GM21717 (cell line): ENCODE data around the gene ADAM10.
"Not testable (repeated sequence)": the region's sequence is repeated elsewhere in the genome, so short reads cannot be mapped to it uniquely, and the experiment has no call there.

ENCODE experiments used
- ATAC-seq: cut with Tn5 transposase; IDR thresholded peaks from one replicate; pipeline ENCODE4 v1.9.1; 2021; ENCODE audit warnings: mild to moderate bottlenecking, moderate library complexity; ENCODE audit not compliant: unreplicated experiment

ADAM10 gene

GRCh38 chr15:58749532-58750337, at the start of gene ADAM10:
TSS of gene ADAM10 (minus strand) at chr15:58749707. CDS start at chr15:58749534, 173 bp downstream.
- ATAC-seq: peak; percentile 83

DNA sequence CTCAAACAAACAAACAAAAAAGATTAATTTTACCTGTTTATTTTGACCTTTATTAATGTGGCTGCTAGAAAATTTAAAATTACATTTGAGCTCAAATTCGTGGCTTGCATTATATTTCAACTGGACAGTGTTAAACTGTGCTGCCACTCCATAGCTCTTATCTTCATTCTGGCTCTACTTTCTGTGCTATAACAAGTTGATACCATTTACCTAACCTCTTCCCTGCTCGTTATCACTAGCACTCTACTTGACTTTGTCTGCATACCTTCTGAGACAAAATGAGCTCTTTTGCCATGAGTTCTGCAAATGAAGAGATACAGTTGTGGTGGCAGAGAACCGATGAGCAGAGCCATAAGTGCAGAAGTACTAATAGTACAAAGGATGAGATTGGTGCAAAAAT, 48.0 kb upstream of the ADAM10 start:
- no peak for ATAC-seq

- no peak for ATAC-seq
These were observed 46.3 kb upstream of the ADAM10 start for GRCh38 chr15:58795825-58796224.

- ATAC-seq: no peak
These were observed 44.4 kb upstream of the ADAM10 start for GRCh38 chr15:58793862-58794261.

GRCh38 chr15:58788056-58788710, 38.7 kb upstream of the ADAM10 start:
- ATAC-seq: no peak

- ATAC-seq: no peak
These were observed 35.8 kb upstream of the ADAM10 start for GRCh38 chr15:58785355-58785754.

DNA sequence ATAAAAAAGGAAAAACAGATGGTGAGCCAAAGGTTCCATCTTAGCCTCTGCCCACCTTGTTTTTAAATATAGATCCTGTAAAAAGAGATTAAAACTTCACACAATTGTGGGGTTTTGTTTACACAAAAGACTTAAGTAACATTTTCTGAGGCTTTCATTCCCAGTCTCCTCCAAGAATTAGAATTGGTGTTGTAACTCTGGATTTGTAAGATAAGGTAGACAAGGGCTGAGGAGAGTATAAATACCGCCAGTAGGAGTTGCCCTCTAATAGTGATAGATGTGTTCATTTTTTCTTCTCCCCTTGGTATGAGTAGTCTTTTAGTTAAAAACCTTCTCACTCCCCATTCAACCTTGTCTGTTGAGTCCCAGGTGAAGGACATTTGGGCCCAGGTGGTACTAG, 30.0 kb upstream of the ADAM10 start:
- ATAC-seq: no peak

GRCh38 chr15:58777107-58777506, 27.6 kb upstream of the ADAM10 start:
- ATAC-seq: peak; percentile 72

GRCh38 chr15:58775402-58775801, 25.9 kb upstream of the ADAM10 start:
- no peak for ATAC-seq

DNA sequence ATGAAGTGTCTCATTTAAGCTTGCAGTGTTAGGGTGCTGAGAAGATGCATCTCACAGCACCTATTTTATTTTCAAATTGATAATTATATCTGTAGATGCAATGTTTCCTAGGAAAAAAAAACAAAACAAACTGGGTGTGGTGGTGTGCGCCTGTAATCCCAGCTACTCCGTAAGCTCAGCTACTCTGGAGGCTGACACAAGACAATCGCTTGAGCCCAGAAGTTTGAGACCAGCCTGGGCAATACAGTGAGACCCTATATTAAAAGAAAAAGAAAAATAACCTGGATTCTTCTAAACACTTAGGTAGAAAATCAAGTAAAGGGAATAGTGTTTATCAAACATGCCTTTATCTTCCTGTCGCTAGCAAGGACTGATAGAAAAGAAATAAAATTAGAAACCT, 23.5 kb upstream of the ADAM10 start:
- ATAC-seq: no peak

- peak; percentile 8 for ATAC-seq
These were observed 22.2 kb upstream of the ADAM10 start for GRCh38 chr15:58771621-58772250.

DNA sequence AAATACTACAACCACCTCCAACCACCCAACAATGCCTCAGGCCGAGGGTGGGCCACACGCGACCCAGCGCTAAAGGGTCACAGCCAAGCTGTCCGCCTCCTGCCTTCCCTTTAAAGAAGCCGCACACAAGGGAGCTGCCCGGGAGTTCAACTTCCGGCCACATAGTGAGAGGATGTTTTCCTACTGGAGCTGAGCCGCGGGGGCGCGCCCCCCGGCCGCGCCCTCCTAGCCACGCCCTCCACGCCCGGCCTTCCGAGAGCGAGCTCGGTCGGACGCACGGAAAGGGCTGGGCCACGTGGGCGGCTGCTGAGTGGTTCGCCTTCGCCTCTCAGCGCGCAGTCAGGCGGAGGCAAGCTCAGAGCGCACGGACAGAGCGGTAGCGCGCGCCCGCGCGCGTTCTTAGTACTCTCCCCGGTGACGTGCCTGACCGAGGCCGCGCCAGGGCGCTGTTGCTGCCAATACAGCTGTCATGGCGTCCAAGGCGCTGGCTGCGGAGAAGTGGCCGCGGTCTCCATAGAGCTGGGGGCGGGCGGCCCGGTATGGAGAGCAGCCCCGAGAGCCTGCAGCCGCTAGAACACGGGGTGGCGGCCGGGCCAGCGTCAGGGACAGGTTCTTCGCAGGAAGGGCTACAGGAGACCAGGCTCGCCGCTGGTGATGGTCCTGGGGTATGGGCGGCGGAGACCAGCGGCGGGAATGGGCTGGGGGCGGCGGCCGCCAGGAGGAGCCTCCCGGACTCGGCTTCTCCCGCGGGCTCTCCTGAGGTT, 21.5 kb upstream of the ADAM10 start, which contains the start of gene MINDY2:
Gene MINDY2 (plus strand): TSS at position 446 of the 764 bp plus-strand sequence. CDS start 94 bp downstream, at position 540.
- peak; percentile 92 for ATAC-seq

GRCh38 chr15:58770519-58770856, 21.0 kb upstream of the ADAM10 start:
- peak; percentile 21 for ATAC-seq

- not testable (repeated sequence) for ATAC-seq
These were observed 19.1 kb upstream of the ADAM10 start for GRCh38 chr15:58768601-58769004.

DNA sequence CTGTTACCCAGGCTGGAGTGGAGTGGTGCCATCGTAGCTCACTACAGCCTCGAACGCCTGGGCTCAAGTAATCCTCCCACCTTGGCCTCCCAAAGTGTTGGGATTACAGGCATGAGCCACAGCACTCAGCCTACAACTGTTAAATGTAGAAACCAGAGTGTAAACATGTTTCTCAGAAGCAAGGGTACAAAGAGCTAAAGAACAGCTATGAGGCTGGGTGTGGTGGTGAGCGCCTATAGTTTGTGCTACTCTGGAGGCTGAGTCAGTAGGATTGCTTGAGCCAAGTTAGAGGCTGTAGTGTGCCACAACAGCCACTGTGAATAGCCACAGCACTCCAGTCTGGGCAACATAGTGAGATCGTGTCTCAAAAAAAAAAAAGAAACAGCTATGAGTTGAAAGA, 16.8 kb upstream of the ADAM10 start:
- ATAC-seq: no peak

- ATAC-seq: no peak
These were observed 15.0 kb upstream of the ADAM10 start for GRCh38 chr15:58764468-58764867.

GRCh38 chr15:58762731-58763130, 13.2 kb upstream of the ADAM10 start:
- ATAC-seq: no peak

GRCh38 chr15:58762285-58762684, 12.8 kb upstream of the ADAM10 start:
- no peak for ATAC-seq

- ATAC-seq: no peak
These were observed 11.5 kb upstream of the ADAM10 start for GRCh38 chr15:58761010-58761388.

GRCh38 chr15:58760385-58761009, 11.0 kb upstream of the ADAM10 start:
- ATAC-seq: no peak

- ATAC-seq: no peak
These were observed 8.6 kb upstream of the ADAM10 start for GRCh38 chr15:58758141-58758540.
